ENCODE data around the gene ADAMTSL3. TPM values are rescaled to one million over a fixed set of nuclear protein-coding genes. Genes with fewer than 3 reads are reported as not detected.
"Not testable (repeated sequence)": the region's sequence is repeated elsewhere in the genome, so short reads cannot be mapped to it uniquely, and the experiment has no call there.

ADAMTSL3 gene
- total RNA-seq, 4 donors from 2014 or later = 2.0 to 11.3 (median 3.8) TPM

DNA sequence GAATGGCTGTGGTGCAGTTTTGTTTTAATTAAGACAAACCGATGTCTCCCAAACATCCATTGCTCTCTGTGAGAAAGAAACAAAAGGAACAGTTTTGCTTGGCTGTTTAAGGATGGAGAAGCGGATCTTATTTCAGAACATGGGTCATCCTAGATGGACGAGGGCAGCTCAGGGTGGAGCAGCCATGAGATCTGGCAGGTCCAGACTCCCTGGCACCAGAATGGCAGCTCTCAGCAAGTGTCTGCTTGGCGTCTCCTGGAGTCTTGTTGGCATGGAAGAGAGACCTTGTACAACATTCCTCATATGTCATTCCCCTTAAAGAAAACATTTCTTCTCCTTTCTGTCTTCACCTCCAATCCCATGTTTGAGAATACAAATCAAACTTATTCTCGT is 93.8 kb downstream of the ADAMTSL3 start:
- Histone ChIP-seq H3K36me3 (no peaks in the 10 kb centered on the region), H3K27ac (no peak overlapping the region), H3K4me1 (peaks cover 10% of the 10 kb centered on the region), H3K27me3 (no peaks in the 10 kb centered on the region), H3K9me3 (no peaks in the 10 kb centered on the region), H3K4me3 (peak overlapping the region; percentile 9)
- WGBS = 54% methylated on average over 5 of the region's 5 CpGs
- TF ChIP-seq POLR2AphosphoS5 (IDR thresholded peaks at IDR 0.05) = no peak
- DNase-seq (ENCODE audit: low spot score in 2 of 2) = no peak

DNA sequence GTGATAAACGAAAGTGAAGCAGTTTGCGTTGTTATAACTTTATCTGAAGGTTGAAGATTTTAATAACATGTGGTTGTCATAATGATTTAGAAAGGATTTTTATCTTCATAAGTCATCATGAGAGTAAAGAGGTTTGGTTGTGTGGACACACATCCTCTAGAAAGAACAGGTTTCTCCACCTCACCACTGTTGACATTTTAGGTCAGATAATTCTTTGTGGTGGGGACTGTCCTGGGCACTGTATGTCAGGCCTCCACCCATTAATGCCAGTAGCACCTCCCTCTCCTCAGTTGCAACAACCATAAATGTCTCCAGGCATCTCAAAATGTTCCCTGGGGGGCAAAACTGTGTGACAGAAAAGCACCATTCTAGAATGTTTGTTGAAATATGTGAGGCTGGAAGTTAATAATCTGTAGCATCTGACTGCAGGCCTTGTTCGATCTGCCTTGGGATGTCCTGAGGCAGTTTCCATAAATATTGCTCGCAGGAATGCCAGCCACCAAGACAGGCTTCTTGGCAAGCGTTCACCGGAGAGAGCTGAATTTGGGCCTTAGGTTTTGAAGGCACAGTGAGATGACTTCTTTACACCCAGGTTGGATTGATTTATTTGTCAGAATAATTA is 100.1 kb downstream of the ADAMTSL3 start:
- no peaks in the 10 kb centered on the region for H3K27me3 ChIP-seq
- TF ChIP-seq POLR2AphosphoS5 (IDR thresholded peaks at IDR 0.05) = no peak
- TF ChIP-seq, protein P1, sequence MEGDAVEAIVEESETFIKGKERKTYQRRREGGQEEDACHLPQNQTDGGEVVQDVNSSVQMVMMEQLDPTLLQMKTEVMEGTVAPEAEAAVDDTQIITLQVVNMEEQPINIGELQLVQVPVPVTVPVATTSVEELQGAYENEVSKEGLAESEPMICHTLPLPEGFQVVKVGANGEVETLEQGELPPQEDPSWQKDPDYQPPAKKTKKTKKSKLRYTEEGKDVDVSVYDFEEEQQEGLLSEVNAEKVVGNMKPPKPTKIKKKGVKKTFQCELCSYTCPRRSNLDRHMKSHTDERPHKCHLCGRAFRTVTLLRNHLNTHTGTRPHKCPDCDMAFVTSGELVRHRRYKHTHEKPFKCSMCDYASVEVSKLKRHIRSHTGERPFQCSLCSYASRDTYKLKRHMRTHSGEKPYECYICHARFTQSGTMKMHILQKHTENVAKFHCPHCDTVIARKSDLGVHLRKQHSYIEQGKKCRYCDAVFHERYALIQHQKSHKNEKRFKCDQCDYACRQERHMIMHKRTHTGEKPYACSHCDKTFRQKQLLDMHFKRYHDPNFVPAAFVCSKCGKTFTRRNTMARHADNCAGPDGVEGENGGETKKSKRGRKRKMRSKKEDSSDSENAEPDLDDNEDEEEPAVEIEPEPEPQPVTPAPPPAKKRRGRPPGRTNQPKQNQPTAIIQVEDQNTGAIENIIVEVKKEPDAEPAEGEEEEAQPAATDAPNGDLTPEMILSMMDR (IDR thresholded peaks at IDR 0.05) = no peak
- no peak for TF ChIP-seq POLR2A (IDR thresholded peaks at IDR 0.05)
- TF ChIP-seq EP300 (IDR thresholded peaks at IDR 0.05) = no peak
- DNase-seq (ENCODE audit: low spot score in 2 of 2) = no peak
- H3K36me3 ChIP-seq = no peaks in the 10 kb centered on the region
- H3K4me1 ChIP-seq = no peaks in the 10 kb centered on the region
- H3K27ac ChIP-seq = no peak overlapping the region
- 49% methylated on average over 6 of the region's 6 CpGs for WGBS
- H3K9me3 ChIP-seq = no peaks in the 10 kb centered on the region
- no peak overlapping the region for H3K4me3 ChIP-seq

DNA sequence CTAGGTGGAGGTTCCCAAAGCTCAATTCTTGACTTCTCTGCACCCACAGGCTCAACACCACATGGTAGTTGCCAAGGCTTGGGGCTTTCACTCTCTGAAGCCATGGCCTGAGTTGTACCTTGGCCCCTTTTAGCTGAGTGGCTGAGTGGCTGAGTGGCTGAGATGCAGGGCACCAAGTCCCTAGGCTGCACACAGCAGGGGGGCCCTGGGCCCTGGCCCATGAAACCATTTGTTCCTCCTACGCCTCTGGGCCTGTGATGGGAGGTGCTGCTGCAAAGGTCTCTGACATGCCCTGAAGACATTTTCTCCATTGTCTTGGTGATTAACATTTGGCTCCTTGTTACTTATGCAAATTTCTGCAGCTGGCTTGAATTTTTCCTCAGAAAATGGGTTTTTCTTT is 103.4 kb downstream of the ADAMTSL3 start:
- WGBS = 100% methylated on average over 1 of the region's 1 CpG
- H3K27me3 ChIP-seq; H3K36me3 ChIP-seq; H3K4me3 ChIP-seq; H3K9me3 ChIP-seq; H3K27ac ChIP-seq; DNase-seq (ENCODE audit: low spot score in 2 of 2); H3K4me1 ChIP-seq: not testable (repeated sequence)

DNA sequence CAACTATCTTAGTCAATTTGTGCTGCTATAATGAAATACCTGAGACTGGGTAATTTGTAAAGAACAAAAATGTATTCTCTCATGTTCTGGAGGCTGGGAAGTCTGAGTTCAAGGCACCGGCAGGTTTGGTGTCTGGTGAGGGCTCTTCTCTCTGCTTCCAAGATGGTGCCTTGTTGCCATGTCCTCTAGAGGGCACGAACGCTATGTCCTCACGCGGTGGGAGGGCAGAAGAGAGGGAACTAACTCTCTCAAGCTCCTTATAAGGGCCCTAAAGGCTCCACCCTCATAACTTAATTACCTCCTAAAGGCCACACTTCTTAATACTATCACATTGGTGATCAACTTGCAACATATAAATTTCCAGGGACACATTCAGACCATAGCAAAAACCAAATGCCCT is 108.4 kb downstream of the ADAMTSL3 start:
- Histone ChIP-seq H3K27ac (no peak overlapping the region), H3K4me3 (no peak overlapping the region), H3K36me3 (no peaks in the 10 kb centered on the region), H3K4me1 (peaks cover 6% of the 10 kb centered on the region), H3K9me3 (no peaks in the 10 kb centered on the region), H3K27me3 (no peaks in the 10 kb centered on the region)
- 98% methylated on average over 5 of the region's 5 CpGs for WGBS
- TF ChIP-seq POLR2A (IDR thresholded peaks at IDR 0.05) (no peak), POLR2AphosphoS5 (IDR thresholded peaks at IDR 0.05) (no peak), EP300 (IDR thresholded peaks at IDR 0.05) (no peak)
- TF ChIP-seq, protein P1 (IDR thresholded peaks at IDR 0.05) = no peak
- DNase-seq (ENCODE audit: low spot score in 2 of 2) = no peak

DNA sequence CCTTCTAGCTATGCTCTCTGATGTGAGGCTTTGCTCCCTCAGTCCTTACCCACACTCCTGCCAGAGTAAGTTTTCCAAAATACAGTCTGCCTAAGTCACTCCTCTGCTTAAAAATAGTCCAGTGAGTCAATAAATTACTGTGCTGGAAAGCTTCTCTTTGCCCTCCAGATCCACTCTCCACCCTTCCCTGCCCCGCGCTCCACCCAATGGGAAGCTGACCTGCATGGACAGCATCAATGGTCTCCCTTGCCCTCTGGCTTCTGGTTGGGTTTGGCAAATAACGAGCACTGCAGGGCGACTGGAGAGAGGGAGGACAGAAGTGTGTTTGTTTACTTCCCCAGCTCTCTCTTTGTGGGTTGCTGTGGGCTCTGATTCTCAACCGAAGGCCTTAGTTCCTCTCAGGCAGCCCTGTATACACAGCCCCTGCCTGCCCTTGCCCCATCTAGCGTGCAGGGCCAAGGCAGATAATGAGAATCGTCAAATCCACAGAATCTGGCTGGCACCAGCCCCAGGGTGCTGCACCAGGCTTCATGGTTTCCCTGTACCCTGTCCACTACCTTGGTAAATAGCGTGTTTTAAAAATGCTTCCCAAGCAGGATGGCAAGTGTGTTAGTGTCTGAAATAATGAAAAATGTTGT is 110.4 kb downstream of the ADAMTSL3 start:
- Histone ChIP-seq H3K27me3 (no peaks in the 10 kb centered on the region), H3K36me3 (no peaks in the 10 kb centered on the region), H3K4me1 (peaks cover 6% of the 10 kb centered on the region), H3K4me3 (no peak overlapping the region), H3K9me3 (no peaks in the 10 kb centered on the region), H3K27ac (no peak overlapping the region)
- WGBS = 69% methylated on average over 6 of the region's 8 CpGs
- TF ChIP-seq POLR2A (IDR thresholded peaks at IDR 0.05) = no peak
- TF ChIP-seq POLR2AphosphoS5 (IDR thresholded peaks at IDR 0.05) = no peak
- TF ChIP-seq, protein P1 (IDR thresholded peaks at IDR 0.05) = no peak
- TF ChIP-seq EP300 (IDR thresholded peaks at IDR 0.05) = no peak
- no peak for DNase-seq (ENCODE audit: low spot score in 2 of 2)

DNA sequence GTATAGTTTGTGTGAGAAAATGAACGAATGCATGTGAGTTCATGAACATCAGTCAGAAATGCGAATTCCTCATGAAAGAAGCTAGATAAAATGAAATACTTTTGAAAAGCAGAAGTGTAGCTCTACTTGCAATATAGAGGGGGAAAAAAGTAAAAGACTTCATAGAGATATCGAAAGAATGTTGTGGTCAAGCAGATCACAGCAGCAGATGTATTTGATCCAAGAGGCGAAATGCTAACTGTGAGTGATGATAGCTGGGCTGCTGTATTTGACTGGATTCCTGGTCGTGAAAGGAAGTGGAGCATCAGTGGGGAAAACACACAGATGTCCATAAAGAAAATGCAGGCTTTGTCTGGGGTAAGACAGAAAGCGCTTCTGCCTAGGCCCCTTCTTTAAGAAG is 112.4 kb downstream of the ADAMTSL3 start:
- H3K36me3 ChIP-seq = no peaks in the 10 kb centered on the region
- TF ChIP-seq, protein P1 (IDR thresholded peaks at IDR 0.05) = no peak
- TF ChIP-seq POLR2AphosphoS5 (IDR thresholded peaks at IDR 0.05) = no peak
- H3K9me3 ChIP-seq = no peaks in the 10 kb centered on the region
- no peak overlapping the region for H3K4me3 ChIP-seq
- no peak overlapping the region for H3K27ac ChIP-seq
- no peaks in the 10 kb centered on the region for H3K27me3 ChIP-seq
- peaks cover 10% of the 10 kb centered on the region for H3K4me1 ChIP-seq
- DNase-seq (ENCODE audit: low spot score in 2 of 2) = no peak
- WGBS = 87% methylated on average over 6 of the region's 6 CpGs

Data from suprapubic skin (tissue), 4 donors.